Smooth muscle cell (in vitro differentiated cells): ENCODE measurements around the gene ARID4B. TPM values are rescaled to one million over a fixed set of nuclear protein-coding genes. Genes with fewer than 3 reads are reported as not detected.
A peak's percentile ranks its signal among the peaks of the same experiment; 100 is the strongest.

Experiments used
- DNase-seq: peaks from one replicate; lab custom pipeline; 2025; ENCODE audit not compliant: unreplicated experiment; lab: John Stamatoyannopoulos, UW
- H2AFZ ChIP-seq: fragments of 200-600 bp; sonication (generic); 2 replicates; pipeline ENCODE4 v1.6.0; 2016; ENCODE audit warnings: antibody characterized with exemption, low read depth, mild to moderate bottlenecking
- H3F3A ChIP-seq: fragments of 200-600 bp; sonication (generic); 2 replicates; pipeline ENCODE4 v1.6.0; 2017; ENCODE audit warnings: antibody characterized with exemption, low read depth
- H3K27ac ChIP-seq: fragments of 200-600 bp; sonication (generic); 2 replicates; pipeline ENCODE4 v1.5.1; 2016; ENCODE audit warnings: low read depth, mild to moderate bottlenecking
- H3K27me3 ChIP-seq: fragments of 200-600 bp; sonication (generic); 2 replicates; pipeline ENCODE4 v1.6.1; 2016; ENCODE audit warnings: low read depth, mild to moderate bottlenecking
- H3K36me3 ChIP-seq: fragments of 200-600 bp; sonication (generic); 2 replicates; pipeline ENCODE4 v1.5.1; 2016; ENCODE audit warnings: low read depth
- H3K4me1 ChIP-seq: fragments of 200-600 bp; sonication (generic); 2 replicates; pipeline ENCODE4 v1.5.1; 2016; ENCODE audit warnings: low read depth
- H3K4me2 ChIP-seq: fragments of 200-600 bp; sonication (generic); 2 replicates; pipeline ENCODE4 v1.6.0; 2016; ENCODE audit warnings: mild to moderate bottlenecking
- H3K4me3 ChIP-seq: fragments of 200-600 bp; sonication (generic); 2 replicates; pipeline ENCODE4 v1.5.1; 2016; ENCODE audit warnings: mild to moderate bottlenecking
- H3K79me2 ChIP-seq: fragments of 200-600 bp; sonication (generic); 2 replicates; pipeline ENCODE4 v1.6.0; 2016; ENCODE audit warnings: low read depth, mild to moderate bottlenecking
- H3K9ac ChIP-seq: fragments of 200-600 bp; sonication (generic); 2 replicates; pipeline ENCODE4 v1.6.0; 2016; ENCODE audit warnings: low read depth
- H3K9me3 ChIP-seq: fragments of 200-600 bp; sonication (generic); replicated peaks from 2 replicates; pipeline ENCODE4 v1.5.1; 2016; ENCODE audit warnings: low read depth
- H4K20me1 ChIP-seq: fragments of 200-600 bp; sonication (generic); 2 replicates; pipeline ENCODE4 v1.6.0; 2016; ENCODE audit warnings: low read depth
- CTCF ChIP-seq: fragments of 200-600 bp; sonication (generic); IDR thresholded peaks from 2 replicates; pipeline ENCODE4 v1.5.1; 2017; ENCODE audit warnings: borderline replicate concordance, mild to moderate bottlenecking, antibody characterized with exemption; ENCODE audit not compliant: insufficient read depth, poor library complexity, severe bottlenecking
- WGBS: methylation state at CpG from one replicate; pipeline ENCODE4 v1.1.7; 2016; ENCODE audit warnings: low lambda C conversion rate; 5-methylcytosine and 5-hydroxymethylcytosine counted together
- polyA plus RNA-seq: library from polyadenylated mRNA; unstranded; fragments of >200 nt; fragmentation: Nextera tagmentation; extraction: Ambion mirVana; gene quantifications from 2 replicates; pipeline ENCODE4 v1.2.1, GENCODE V29; 2016
- total RNA-seq: library from RNA; depleted of rRNA; stranded (reverse); fragments of >200 nt; gene quantifications from 2 replicates; pipeline ENCODE4 v1.2.3, GENCODE V29; 2014

The ARID4B gene
- total and polyA plus RNA-seq, 2 experiments from 2014 or later, result 29.0 to 33.2 TPM

GRCh38 chr1:235329139-235329902, 1.3 kb upstream of the ARID4B start:
- Histone ChIP-seq H3K9ac (peak overlapping the region; percentile 82), H3K79me2 (peaks cover 82% of the 10 kb centered on the region), H3K4me1 (peaks cover 37% of the 10 kb centered on the region), H3K9me3 (no peaks in the 10 kb centered on the region), H3K27ac (peak overlapping the region; percentile 84), H3K4me3 (peak overlapping the region; percentile 94), H3K27me3 (no peaks in the 10 kb centered on the region), H2AFZ (peak overlapping the region; percentile 93), H4K20me1 (peaks cover 64% of the 10 kb centered on the region), H3K4me2 (peak overlapping the region; percentile 85), H3K36me3 (no peaks in the 10 kb centered on the region), H3F3A (peaks cover 20% of the 10 kb centered on the region)
- no peak for DNase-seq
- 1% methylated on average over 24 of the region's 24 CpGs for WGBS
- no peak for TF ChIP-seq CTCF

- WGBS, result under 1% methylated on average over 53 of the region's 54 CpGs
- no peak for TF ChIP-seq CTCF
- Histone ChIP-seq H3K9ac (peak within 1 kb of the TSS; percentile 98), H3K36me3 (no peaks in the 10 kb centered on the region), H3K27ac (peak within 1 kb of the TSS; percentile 96), H3K79me2 (peaks cover 82% of the 10 kb centered on the region), H3K4me3 (peak within 1 kb of the TSS; percentile 94), H2AFZ (peak within 1 kb of the TSS; percentile 93), H4K20me1 (peaks cover 65% of the 10 kb centered on the region), H3K27me3 (no peaks in the 10 kb centered on the region), H3K4me2 (peak within 1 kb of the TSS; percentile 97), H3K9me3 (no peaks in the 10 kb centered on the region), H3F3A (peaks cover 20% of the 10 kb centered on the region), H3K4me1 (peaks cover 37% of the 10 kb centered on the region)
- peak; percentile 99 for DNase-seq
Measured at GRCh38 chr1:235328271-235329138, 526 bp upstream of the ARID4B start, which contains the start of gene GGPS1. Gene GGPS1, plus strand, starts transcription at chr1:235328570. Its CDS starts 6,695 bp downstream, at chr1:235335265.

GRCh38 chr1:235326719-235327558, 1.0 kb downstream of the ARID4B start:
- no peak for DNase-seq
- Histone ChIP-seq H3K4me1 (peaks cover 35% of the 10 kb centered on the region), H3K27ac (peak overlapping the region; percentile 96), H3F3A (peaks cover 20% of the 10 kb centered on the region), H3K27me3 (no peaks in the 10 kb centered on the region), H3K4me3 (peak overlapping the region; percentile 92), H3K9me3 (no peaks in the 10 kb centered on the region), H2AFZ (no peak overlapping the region), H3K4me2 (peak overlapping the region; percentile 97), H3K9ac (peak overlapping the region; percentile 98), H4K20me1 (peaks cover 72% of the 10 kb centered on the region), H3K36me3 (no peaks in the 10 kb centered on the region), H3K79me2 (peaks cover 82% of the 10 kb centered on the region)
- WGBS, result 2% methylated on average over 35 of the region's 78 CpGs
- no peak for TF ChIP-seq CTCF
